Astrocyte of the spinal cord (primary cell): ENCODE data around the gene ZNF618.

ENCODE experiments used
- DNase-seq: peaks from one replicate; pipeline ENCODE4 v3.0.0; 2011; ENCODE audit warnings: low read depth, low spot score
- H3K4me3 ChIP-seq: 2 replicates; pipeline ENCODE4 v1.5.1; 2011; ENCODE audit warnings: low read depth, mild to moderate bottlenecking, low read length, moderate library complexity
- in situ Hi-C: cut with HindIII; loops from 2 replicates; pipeline ENCODE4 v1.10.0; 2017; ENCODE audit warnings: low sequenced_read_pairs
- TF ChIP-seq, protein P1 (sequence below): IDR thresholded peaks from 2 replicates; pipeline ENCODE4 v1.5.1; 2012; ENCODE audit warnings: low read depth, mild to moderate bottlenecking, low read length, inconsistent platforms

ZNF618 gene

DNA sequence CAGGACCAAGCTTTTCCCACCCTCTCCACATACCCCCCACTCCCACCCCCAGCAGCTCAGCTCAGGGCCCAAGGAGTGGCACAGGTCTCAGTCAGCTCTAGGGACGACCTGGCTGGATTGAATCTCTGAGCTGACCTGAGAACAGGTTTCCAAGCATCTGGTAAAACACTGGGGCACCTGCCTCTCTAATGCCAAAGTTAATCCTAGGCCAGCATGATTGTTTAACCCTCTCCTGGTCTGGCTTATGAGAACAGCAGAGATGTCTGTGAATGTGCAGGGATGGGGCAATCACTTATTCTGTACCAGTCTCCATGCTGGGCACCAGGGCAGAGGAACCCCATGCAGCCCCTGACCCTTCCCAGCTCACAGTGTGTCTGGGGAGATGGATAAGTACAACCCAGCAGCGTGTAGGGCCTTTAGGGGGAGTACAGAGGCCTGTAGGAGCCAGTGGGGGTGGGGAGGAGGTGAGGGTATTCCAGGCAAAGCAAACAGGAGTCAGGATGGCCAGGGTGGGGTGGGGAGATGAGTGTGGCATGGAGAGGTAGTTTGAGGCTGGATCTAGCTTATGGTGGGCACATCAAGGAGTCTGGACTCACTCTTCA lies 223.7 kb downstream of the ZNF618 start:
- in situ Hi-C loops: no loop called here
- TF ChIP-seq, protein P1, sequence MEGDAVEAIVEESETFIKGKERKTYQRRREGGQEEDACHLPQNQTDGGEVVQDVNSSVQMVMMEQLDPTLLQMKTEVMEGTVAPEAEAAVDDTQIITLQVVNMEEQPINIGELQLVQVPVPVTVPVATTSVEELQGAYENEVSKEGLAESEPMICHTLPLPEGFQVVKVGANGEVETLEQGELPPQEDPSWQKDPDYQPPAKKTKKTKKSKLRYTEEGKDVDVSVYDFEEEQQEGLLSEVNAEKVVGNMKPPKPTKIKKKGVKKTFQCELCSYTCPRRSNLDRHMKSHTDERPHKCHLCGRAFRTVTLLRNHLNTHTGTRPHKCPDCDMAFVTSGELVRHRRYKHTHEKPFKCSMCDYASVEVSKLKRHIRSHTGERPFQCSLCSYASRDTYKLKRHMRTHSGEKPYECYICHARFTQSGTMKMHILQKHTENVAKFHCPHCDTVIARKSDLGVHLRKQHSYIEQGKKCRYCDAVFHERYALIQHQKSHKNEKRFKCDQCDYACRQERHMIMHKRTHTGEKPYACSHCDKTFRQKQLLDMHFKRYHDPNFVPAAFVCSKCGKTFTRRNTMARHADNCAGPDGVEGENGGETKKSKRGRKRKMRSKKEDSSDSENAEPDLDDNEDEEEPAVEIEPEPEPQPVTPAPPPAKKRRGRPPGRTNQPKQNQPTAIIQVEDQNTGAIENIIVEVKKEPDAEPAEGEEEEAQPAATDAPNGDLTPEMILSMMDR: no peak
- H3K4me3 ChIP-seq: no peak overlapping the region

DNA sequence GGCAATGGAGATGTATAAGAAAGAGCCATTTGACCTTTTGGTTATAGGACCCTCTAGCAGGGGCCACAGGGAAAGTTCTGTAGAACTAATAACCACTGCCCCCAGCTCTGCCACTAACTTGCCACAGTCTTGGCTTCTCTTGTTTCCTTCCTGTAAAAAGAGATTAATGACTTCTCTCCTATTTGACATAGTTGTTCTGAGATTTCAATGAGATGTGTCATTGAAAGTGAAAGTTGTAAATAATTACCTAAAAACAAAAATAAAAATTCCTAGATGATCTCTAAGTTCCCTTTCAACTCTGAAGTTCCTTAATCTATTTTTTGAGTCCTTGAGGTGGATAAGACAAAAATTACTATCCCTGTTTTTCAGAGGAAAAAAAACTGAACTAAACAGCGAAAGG lies 224.4 kb downstream of the ZNF618 start:
- in situ Hi-C loops: no loop called here

More for the DNA sequence above, 223.7 kb downstream of the ZNF618 start:
- no peak for DNase-seq

DNA sequence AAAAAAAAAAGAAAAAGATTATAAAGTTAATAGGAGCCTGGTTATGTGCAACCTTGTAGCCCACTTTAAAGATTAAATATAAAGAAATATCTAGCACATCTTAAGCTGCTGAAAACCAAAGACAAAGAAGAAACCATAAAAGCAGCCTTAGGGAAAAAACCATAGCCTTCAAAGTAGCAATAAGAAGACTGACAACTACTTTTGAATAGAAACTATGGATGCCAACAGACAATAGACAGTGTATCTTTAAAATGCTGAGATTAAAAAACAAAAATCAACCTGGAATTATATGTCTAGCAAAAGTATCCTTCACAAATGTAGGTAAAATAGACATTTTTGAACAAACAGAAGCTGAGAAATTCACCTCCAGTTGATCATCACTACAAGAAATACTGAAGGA lies 226.4 kb downstream of the ZNF618 start:
- in situ Hi-C loops: no loop called here
- TF ChIP-seq, protein P1: no peak
- DNase-seq: no peak
- no peak overlapping the region for H3K4me3 ChIP-seq

More for the DNA sequence above, 224.4 kb downstream of the ZNF618 start:
- DNase-seq: no peak
- no peak overlapping the region for H3K4me3 ChIP-seq
- TF ChIP-seq, protein P1: no peak

DNA sequence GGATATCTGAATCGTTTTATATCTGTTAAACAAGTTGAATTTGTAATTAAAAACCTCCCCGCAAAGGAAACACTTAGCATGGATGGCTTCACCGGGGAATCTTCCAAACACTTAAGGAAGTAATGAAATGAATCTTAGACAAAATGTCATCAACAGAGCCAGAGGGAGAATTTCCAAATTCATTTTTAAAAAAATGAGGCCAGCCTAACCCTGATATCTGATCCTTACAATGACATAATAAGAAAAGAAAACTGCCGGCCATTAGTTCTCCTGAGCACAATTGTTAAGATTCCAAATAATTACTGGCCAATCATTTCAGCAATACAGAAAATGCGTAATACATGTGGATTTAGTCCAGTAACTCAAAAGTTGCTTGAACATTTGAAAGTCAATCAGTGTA lies 229.1 kb downstream of the ZNF618 start:
- no peak overlapping the region for H3K4me3 ChIP-seq
- in situ Hi-C loops: no loop called here
- TF ChIP-seq, protein P1: no peak
- no peak for DNase-seq
